SK-N-SH (cell line): ENCODE measurements around the gene OSBPL5. TPM values are rescaled to one million over a fixed set of nuclear protein-coding genes. Genes with fewer than 3 reads are reported as not detected.
A peak's percentile ranks its signal among the peaks of the same experiment; 100 is the strongest.

Experiments
- CTCF ChIA-PET: fragments of 300-600, 350-600 bp; formaldehyde crosslinking; extraction: SDS; loops from one replicate; lab custom pipeline; 2021; lab: Yijun Ruan, JAX
- POLR2A ChIA-PET: fragments of 350-600 bp; sonication (Branson Sonifier 250); formaldehyde crosslinking; extraction: SDS; loops from one replicate; lab custom pipeline; 2020; ENCODE audit warnings: antibody characterized with exemption, inconsistent platforms; lab: Yijun Ruan, JAX
- DNase-seq: peaks from one replicate; pipeline ENCODE4 v3.0.0; 2012
- H2AFZ ChIP-seq: fragments of 200-600 bp; sonication (generic); 2 replicates; pipeline ENCODE4 v1.8.1; 2016; ENCODE audit warnings: antibody characterized with exemption, mild to moderate bottlenecking, low read depth
- H3F3A ChIP-seq: fragments of 200-600 bp; sonication (generic); replicated peaks from 2 replicates; pipeline ENCODE3; 2016; ENCODE audit warnings: antibody characterized with exemption, mild to moderate bottlenecking; ENCODE audit not compliant: insufficient read depth
- H3K27ac ChIP-seq, 2 experiments: fragments of 200-500 bp in 1 of 2; fragments of 200-600 bp in 1 of 2; sonication (Bioruptor generic) in 1 of 2; sonication (generic), shearing (Covaris generic) in 1 of 2; 2 replicates each; pipeline versions ENCODE4 v1.5.1 to v1.6.1; 2014 to 2016; ENCODE audit warnings: low read depth in 2 of 2, inconsistent platforms in 1 of 2, low read length in 1 of 2, mild to moderate bottlenecking in 1 of 2, mixed read lengths in 1 of 2
- H3K27me3 ChIP-seq: fragments of 200-600 bp; sonication (generic), shearing (Covaris generic); 2 replicates; pipeline ENCODE4 v1.6.1; 2016; ENCODE audit warnings: mixed run types; ENCODE audit not compliant: insufficient read depth
- H3K36me3 ChIP-seq, 2 experiments: fragments of 200-500 bp in 1 of 2; fragments of 200-600 bp in 1 of 2; sonication (Bioruptor generic) in 1 of 2; sonication (generic) in 1 of 2; replicated peaks in 1 of 2; 2 replicates each; pipeline versions ENCODE3 to v1.5.1; 2014 to 2016; ENCODE audit warnings: low read length in 1 of 2, mild to moderate bottlenecking in 1 of 2; ENCODE audit not compliant: insufficient read depth in 2 of 2, control insufficient read depth in 1 of 2
- H3K4me1 ChIP-seq, 2 experiments: fragments of 200-500 bp in 1 of 2; fragments of 200-600 bp in 1 of 2; sonication (Bioruptor generic) in 1 of 2; sonication (generic), shearing (Covaris generic) in 1 of 2; 2 replicates each; pipeline versions ENCODE4 v1.5.1 to v1.6.1; 2014 to 2016; ENCODE audit warnings: low read depth in 1 of 2, low read length in 1 of 2, mixed run types in 1 of 2; ENCODE audit not compliant: insufficient read depth in 2 of 2, control insufficient read depth in 1 of 2
- H3K4me2 ChIP-seq: fragments of 200-600 bp; sonication (generic), shearing (Covaris generic); 2 replicates; pipeline ENCODE4 v1.6.1; 2017; ENCODE audit warnings: mixed run types
- H3K4me3 ChIP-seq, 2 experiments: fragments of 200-500 bp in 1 of 2; fragments of 200-600 bp in 1 of 2; sonication (Bioruptor generic) in 1 of 2; sonication (generic), shearing (Covaris generic) in 1 of 2; 2 replicates each; pipeline versions ENCODE4 v1.5.1 to v1.8.1; 2014 to 2016; ENCODE audit warnings: low read depth in 2 of 2, inconsistent platforms in 1 of 2, low read length in 1 of 2, mild to moderate bottlenecking in 1 of 2, mixed read lengths in 1 of 2, moderate library complexity in 1 of 2
- H3K79me2 ChIP-seq: fragments of 200-600 bp; sonication (generic); 2 replicates; pipeline ENCODE4 v1.8.1; 2017; ENCODE audit warnings: mild to moderate bottlenecking; ENCODE audit not compliant: insufficient read depth
- H3K9ac ChIP-seq: fragments of 200-600 bp; sonication (generic); 2 replicates; pipeline ENCODE4 v1.6.1; 2017; ENCODE audit warnings: mixed run types
- H3K9me2 ChIP-seq: fragments of 200-600 bp; sonication (generic); 2 replicates; pipeline ENCODE4 v1.6.1; 2017; ENCODE audit warnings: mixed run types
- H3K9me3 ChIP-seq: fragments of 200-600 bp; sonication (generic); 2 replicates; pipeline ENCODE4 v1.6.1; 2017; ENCODE audit warnings: mixed run types, mild to moderate bottlenecking, moderate library complexity
- H4K20me1 ChIP-seq: fragments of 200-600 bp; sonication (generic); 2 replicates; pipeline ENCODE4 v1.6.1; 2017; ENCODE audit warnings: mild to moderate bottlenecking, mixed run types; ENCODE audit not compliant: insufficient read depth
- CHD2 ChIP-seq: fragments of 150-350 bp; IDR thresholded peaks from 2 replicates; pipeline ENCODE4 v1.6.1; 2018; ENCODE audit warnings: low read length; ENCODE audit not compliant: partially characterized antibody
- ELF1 ChIP-seq: IDR thresholded peaks from 2 replicates; pipeline ENCODE4 v1.4.0; 2012
- EZH2phosphoT487 ChIP-seq: fragments of 200-600 bp; sonication (generic); IDR thresholded peaks from 2 replicates; pipeline ENCODE4 v1.6.1; 2017; ENCODE audit warnings: low read depth, mixed run types, mild to moderate bottlenecking, antibody characterized with exemption, moderate library complexity, borderline replicate concordance
- FOXJ3 ChIP-seq: sonication (generic); formaldehyde crosslinking; IDR thresholded peaks from 2 replicates; pipeline ENCODE4 v1.5.1; 2020; ENCODE audit warnings: mild to moderate bottlenecking, missing genetic modification reagents
- FOXM1 ChIP-seq: IDR thresholded peaks from 2 replicates; pipeline ENCODE4 v1.4.0; 2012; ENCODE audit warnings: low read depth, mild to moderate bottlenecking
- GABPA ChIP-seq: IDR thresholded peaks from 2 replicates; pipeline ENCODE4 v1.4.0; 2012; ENCODE audit warnings: low read depth, mild to moderate bottlenecking
- GATA2 ChIP-seq: sonication (generic); formaldehyde crosslinking; IDR thresholded peaks from 2 replicates; pipeline ENCODE4 v1.5.0; 2020; ENCODE audit warnings: mild to moderate bottlenecking, missing genetic modification reagents
- MXI1 ChIP-seq: IDR thresholded peaks from 2 replicates; pipeline ENCODE4 v1.6.1; 2012; ENCODE audit warnings: mild to moderate bottlenecking, low read depth, low read length, improper control_type of control experiment
- NFIC ChIP-seq: IDR thresholded peaks from 2 replicates; pipeline ENCODE4 v1.4.0; 2012; ENCODE audit warnings: borderline replicate concordance
- NRF1 ChIP-seq: IDR thresholded peaks from 2 replicates; pipeline ENCODE4 v1.6.1; 2012; ENCODE audit warnings: low read depth, mild to moderate bottlenecking, low read length
- SIN3A ChIP-seq: IDR thresholded peaks from 2 replicates; pipeline ENCODE4 v1.6.1; 2012; ENCODE audit warnings: low read depth, mild to moderate bottlenecking, low read length, moderate library complexity, borderline replicate concordance
- SMC3 ChIP-seq: IDR thresholded peaks from 2 replicates; pipeline ENCODE4 v1.6.1; 2012; ENCODE audit warnings: low read depth, low read length, improper control_type of control experiment
- TAF1 ChIP-seq: IDR thresholded peaks from 2 replicates; pipeline ENCODE4 v1.6.1; 2012; ENCODE audit warnings: low read depth, mild to moderate bottlenecking, low read length, moderate library complexity, borderline replicate concordance
- TCF12 ChIP-seq: IDR thresholded peaks from 2 replicates; pipeline ENCODE4 v1.4.0; 2012
- WGBS: methylation state at CpG from one replicate; pipeline ENCODE4 v1.1.6; 2017; ENCODE audit warnings: low lambda C conversion rate; 5-methylcytosine and 5-hydroxymethylcytosine counted together
- polyA plus RNA-seq, 3 experiments: library from polyadenylated mRNA; depleted of rRNA; stranded (reverse); fragments of >200 nt; gene quantifications; 2 replicates each; pipeline ENCODE4 v1.2.3, GENCODE V29; 2012
- TF ChIP-seq, protein P1 (sequence below): IDR thresholded peaks from 2 replicates; pipeline ENCODE4; 2012
- TF ChIP-seq, protein P2 (sequence below): IDR thresholded peaks from 2 replicates; pipeline ENCODE4 v1.6.1; 2012; ENCODE audit warnings: mild to moderate bottlenecking, low read depth, low read length, moderate library complexity
- TF ChIP-seq, protein P3 (sequence below): fragments of 200-600 bp; sonication (generic); IDR thresholded peaks from 2 replicates; pipeline ENCODE4 v1.6.1; 2017; ENCODE audit warnings: antibody characterized with exemption, mild to moderate bottlenecking, moderate library complexity
- TF ChIP-seq, protein P4 (sequence below): fragments of 150-350 bp; IDR thresholded peaks from 2 replicates; pipeline ENCODE4 v1.6.1; 2016; ENCODE audit warnings: mild to moderate bottlenecking, low read depth, low read length
- TF ChIP-seq, protein P5 (sequence below): IDR thresholded peaks from 2 replicates; pipeline ENCODE4 v1.4.0; 2012; ENCODE audit warnings: low read depth, borderline replicate concordance
- TF ChIP-seq, protein P6 (sequence below): IDR thresholded peaks from 2 replicates; pipeline ENCODE4 v1.4.0; 2012; ENCODE audit warnings: low read depth, borderline replicate concordance

OSBPL5 gene
- polyA plus RNA-seq, 1 of the 3 experiments (the other 2 are of a cell fraction): 10.9 TPM

DNA sequence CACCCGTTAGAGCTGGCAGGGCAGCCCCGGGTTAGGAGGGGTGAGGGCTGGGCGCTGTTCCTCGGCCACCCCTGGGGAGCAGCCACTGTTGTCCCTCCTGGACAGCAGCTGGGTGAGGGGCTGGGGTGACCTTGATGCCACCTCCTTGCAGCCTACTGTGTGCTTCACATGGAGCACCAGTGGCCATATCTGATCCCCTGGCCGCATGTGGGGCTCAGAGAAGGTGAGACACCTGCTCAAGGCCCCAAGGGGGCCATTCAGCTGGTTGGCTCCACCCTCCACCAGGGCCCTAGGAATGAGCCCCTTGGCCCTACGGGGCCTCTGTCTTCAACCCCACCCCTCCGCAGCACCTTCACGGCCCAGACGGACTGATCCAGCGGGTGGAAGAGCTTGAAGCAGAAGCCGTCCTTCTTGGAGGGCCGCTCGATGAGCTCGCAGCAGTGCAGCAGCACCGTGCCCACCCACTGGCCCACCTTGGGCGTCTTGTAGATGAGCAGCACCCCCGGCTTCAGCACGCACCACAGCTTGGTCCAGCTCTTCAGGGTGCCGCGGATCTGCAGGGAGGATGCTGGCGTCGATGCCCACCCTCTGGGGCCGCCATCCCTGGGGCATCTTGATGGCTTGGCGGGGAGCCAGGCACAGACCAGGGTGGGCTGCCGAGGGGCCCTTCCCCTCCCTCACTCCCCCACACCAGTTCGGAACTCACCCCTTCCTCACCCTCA lies 44.9 kb downstream of the OSBPL5 start:
- Histone ChIP-seq H3K79me2 (no peaks in the 10 kb centered on the region), H3K27ac (no peak overlapping the region), H2AFZ (no peak overlapping the region), H3K36me3 (peaks cover 0 to 46% of the 10 kb centered on the region in 2 experiments), H3K9me3 (peaks cover 4% of the 10 kb centered on the region), H3K4me3 (no peak overlapping the region), H3F3A (peaks cover 12% of the 10 kb centered on the region), H3K9ac (no peak overlapping the region), H3K9me2 (no peaks in the 10 kb centered on the region), H3K4me2 (no peak overlapping the region), H4K20me1 (peaks cover 13% of the 10 kb centered on the region; the same call in 1 of the 2 replicates), H3K4me1 (peaks cover 0 to 14% of the 10 kb centered on the region in 2 experiments; a peak in 1 of 4 replicates), H3K27me3 (no peaks in the 10 kb centered on the region)
- no peak for TF ChIP-seq NFIC
- TF ChIP-seq, protein P1, sequence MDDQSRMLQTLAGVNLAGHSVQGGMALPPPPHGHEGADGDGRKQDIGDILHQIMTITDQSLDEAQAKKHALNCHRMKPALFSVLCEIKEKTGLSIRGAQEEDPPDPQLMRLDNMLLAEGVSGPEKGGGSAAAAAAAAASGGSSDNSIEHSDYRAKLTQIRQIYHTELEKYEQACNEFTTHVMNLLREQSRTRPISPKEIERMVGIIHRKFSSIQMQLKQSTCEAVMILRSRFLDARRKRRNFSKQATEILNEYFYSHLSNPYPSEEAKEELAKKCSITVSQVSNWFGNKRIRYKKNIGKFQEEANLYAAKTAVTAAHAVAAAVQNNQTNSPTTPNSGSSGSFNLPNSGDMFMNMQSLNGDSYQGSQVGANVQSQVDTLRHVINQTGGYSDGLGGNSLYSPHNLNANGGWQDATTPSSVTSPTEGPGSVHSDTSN: no peak
- TF ChIP-seq SMC3: no peak
- TF ChIP-seq, protein P2, sequence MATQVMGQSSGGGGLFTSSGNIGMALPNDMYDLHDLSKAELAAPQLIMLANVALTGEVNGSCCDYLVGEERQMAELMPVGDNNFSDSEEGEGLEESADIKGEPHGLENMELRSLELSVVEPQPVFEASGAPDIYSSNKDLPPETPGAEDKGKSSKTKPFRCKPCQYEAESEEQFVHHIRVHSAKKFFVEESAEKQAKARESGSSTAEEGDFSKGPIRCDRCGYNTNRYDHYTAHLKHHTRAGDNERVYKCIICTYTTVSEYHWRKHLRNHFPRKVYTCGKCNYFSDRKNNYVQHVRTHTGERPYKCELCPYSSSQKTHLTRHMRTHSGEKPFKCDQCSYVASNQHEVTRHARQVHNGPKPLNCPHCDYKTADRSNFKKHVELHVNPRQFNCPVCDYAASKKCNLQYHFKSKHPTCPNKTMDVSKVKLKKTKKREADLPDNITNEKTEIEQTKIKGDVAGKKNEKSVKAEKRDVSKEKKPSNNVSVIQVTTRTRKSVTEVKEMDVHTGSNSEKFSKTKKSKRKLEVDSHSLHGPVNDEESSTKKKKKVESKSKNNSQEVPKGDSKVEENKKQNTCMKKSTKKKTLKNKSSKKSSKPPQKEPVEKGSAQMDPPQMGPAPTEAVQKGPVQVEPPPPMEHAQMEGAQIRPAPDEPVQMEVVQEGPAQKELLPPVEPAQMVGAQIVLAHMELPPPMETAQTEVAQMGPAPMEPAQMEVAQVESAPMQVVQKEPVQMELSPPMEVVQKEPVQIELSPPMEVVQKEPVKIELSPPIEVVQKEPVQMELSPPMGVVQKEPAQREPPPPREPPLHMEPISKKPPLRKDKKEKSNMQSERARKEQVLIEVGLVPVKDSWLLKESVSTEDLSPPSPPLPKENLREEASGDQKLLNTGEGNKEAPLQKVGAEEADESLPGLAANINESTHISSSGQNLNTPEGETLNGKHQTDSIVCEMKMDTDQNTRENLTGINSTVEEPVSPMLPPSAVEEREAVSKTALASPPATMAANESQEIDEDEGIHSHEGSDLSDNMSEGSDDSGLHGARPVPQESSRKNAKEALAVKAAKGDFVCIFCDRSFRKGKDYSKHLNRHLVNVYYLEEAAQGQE: no peak
- TF ChIP-seq ELF1: no peak
- TF ChIP-seq, protein P3, sequence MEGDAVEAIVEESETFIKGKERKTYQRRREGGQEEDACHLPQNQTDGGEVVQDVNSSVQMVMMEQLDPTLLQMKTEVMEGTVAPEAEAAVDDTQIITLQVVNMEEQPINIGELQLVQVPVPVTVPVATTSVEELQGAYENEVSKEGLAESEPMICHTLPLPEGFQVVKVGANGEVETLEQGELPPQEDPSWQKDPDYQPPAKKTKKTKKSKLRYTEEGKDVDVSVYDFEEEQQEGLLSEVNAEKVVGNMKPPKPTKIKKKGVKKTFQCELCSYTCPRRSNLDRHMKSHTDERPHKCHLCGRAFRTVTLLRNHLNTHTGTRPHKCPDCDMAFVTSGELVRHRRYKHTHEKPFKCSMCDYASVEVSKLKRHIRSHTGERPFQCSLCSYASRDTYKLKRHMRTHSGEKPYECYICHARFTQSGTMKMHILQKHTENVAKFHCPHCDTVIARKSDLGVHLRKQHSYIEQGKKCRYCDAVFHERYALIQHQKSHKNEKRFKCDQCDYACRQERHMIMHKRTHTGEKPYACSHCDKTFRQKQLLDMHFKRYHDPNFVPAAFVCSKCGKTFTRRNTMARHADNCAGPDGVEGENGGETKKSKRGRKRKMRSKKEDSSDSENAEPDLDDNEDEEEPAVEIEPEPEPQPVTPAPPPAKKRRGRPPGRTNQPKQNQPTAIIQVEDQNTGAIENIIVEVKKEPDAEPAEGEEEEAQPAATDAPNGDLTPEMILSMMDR: no peak
- TF ChIP-seq, protein P4, sequence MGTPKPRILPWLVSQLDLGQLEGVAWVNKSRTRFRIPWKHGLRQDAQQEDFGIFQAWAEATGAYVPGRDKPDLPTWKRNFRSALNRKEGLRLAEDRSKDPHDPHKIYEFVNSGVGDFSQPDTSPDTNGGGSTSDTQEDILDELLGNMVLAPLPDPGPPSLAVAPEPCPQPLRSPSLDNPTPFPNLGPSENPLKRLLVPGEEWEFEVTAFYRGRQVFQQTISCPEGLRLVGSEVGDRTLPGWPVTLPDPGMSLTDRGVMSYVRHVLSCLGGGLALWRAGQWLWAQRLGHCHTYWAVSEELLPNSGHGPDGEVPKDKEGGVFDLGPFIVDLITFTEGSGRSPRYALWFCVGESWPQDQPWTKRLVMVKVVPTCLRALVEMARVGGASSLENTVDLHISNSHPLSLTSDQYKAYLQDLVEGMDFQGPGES: no peak
- TF ChIP-seq MXI1: no peak
- TF ChIP-seq EZH2phosphoT487: no peak
- TF ChIP-seq GABPA: no peak
- TF ChIP-seq GATA2 (CRISPR knock-in tag): no peak
- no peak for TF ChIP-seq NRF1
- no peak for TF ChIP-seq TAF1
- TF ChIP-seq, protein P5, sequence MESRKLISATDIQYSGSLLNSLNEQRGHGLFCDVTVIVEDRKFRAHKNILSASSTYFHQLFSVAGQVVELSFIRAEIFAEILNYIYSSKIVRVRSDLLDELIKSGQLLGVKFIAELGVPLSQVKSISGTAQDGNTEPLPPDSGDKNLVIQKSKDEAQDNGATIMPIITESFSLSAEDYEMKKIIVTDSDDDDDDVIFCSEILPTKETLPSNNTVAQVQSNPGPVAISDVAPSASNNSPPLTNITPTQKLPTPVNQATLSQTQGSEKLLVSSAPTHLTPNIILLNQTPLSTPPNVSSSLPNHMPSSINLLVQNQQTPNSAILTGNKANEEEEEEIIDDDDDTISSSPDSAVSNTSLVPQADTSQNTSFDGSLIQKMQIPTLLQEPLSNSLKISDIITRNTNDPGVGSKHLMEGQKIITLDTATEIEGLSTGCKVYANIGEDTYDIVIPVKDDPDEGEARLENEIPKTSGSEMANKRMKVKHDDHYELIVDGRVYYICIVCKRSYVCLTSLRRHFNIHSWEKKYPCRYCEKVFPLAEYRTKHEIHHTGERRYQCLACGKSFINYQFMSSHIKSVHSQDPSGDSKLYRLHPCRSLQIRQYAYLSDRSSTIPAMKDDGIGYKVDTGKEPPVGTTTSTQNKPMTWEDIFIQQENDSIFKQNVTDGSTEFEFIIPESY: no peak
- no peak for TF ChIP-seq FOXM1
- TF ChIP-seq, protein P6, sequence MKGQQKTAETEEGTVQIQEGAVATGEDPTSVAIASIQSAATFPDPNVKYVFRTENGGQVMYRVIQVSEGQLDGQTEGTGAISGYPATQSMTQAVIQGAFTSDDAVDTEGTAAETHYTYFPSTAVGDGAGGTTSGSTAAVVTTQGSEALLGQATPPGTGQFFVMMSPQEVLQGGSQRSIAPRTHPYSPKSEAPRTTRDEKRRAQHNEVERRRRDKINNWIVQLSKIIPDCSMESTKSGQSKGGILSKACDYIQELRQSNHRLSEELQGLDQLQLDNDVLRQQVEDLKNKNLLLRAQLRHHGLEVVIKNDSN: no peak
- TF ChIP-seq TCF12: no peak
- no peak for TF ChIP-seq FOXJ3
- no peak for TF ChIP-seq SIN3A
- no peak for TF ChIP-seq CHD2
- ChIA-PET CTCF (interaction anchor here (0.6 to 1.2 kb wide), 6 partner anchors 9 to 99 kb away, joined by 3 to 7 read pairs (median 4); no protein-coding TSS in a partner anchor), POLR2A (no interaction called here)
- peak; percentile 12 for DNase-seq
- 90% methylated on average over 8 of the region's 26 CpGs for WGBS
